Motor neuron (in vitro differentiated cells): ENCODE data around the gene TPD52L3. TPM values are rescaled to one million over a fixed set of nuclear protein-coding genes. Genes with fewer than 3 reads are reported as not detected.
A peak's percentile ranks its signal among the peaks of the same experiment; 100 is the strongest.

Experiments
- ATAC-seq, 8 experiments: fragments of 200-7000 bp; cut with Tn5 transposase; replicated peaks in 6 of 8; 2 replicates each; pipeline ENCODE4 v1.8.0; 2021; ENCODE audit warnings: mild to moderate bottlenecking in 8 of 8, moderate library complexity in 8 of 8
- H3K27ac ChIP-seq, 2 donors: fragments of 250-450 bp; sonication (Bioruptor Pico); 2 replicates each; pipeline ENCODE4 v1.9.0; 2021; ENCODE audit warnings: antibody characterized with exemption in 2 of 2, mild to moderate bottlenecking in 2 of 2, moderate library complexity in 1 of 2
- H3K4me1 ChIP-seq, 2 donors: fragments of 250-450 bp; sonication (Bioruptor Pico); replicated peaks in 1 of 2; 2 replicates each; pipeline ENCODE4 v1.6.1; 2021; ENCODE audit warnings: antibody characterized with exemption in 2 of 2, mild to moderate bottlenecking in 2 of 2, moderate library complexity in 1 of 2
- H3K4me3 ChIP-seq, 5 donors: fragments of 250-450 bp; sonication (Bioruptor Pico); 2 replicates each; pipeline ENCODE4 v1.9.0; 2021; ENCODE audit warnings: antibody characterized with exemption in 5 of 5, mild to moderate bottlenecking in 5 of 5, moderate library complexity in 4 of 5
- WGBS, 10 experiments: fragments of 450-650 bp; shearing (Covaris generic); methylation state at CpG; one replicate each; pipeline ENCODE4 v1.0.0; 2022; 5-methylcytosine and 5-hydroxymethylcytosine counted together
- in situ Hi-C, 9 experiments: fragments of 400-800 bp; cut with MboI; loops; one replicate each; pipeline ENCODE4 v1.15.0; 2021; ENCODE audit warnings: low sequenced_read_pairs in 9 of 9, low pct_unique_long_range_greater_than_20kb in 2 of 9; ENCODE audit not compliant: unreplicated experiment in 9 of 9
- total RNA-seq, 8 experiments: library from RNA; unstranded; fragments of 300-600 nt; gene quantifications; 2 replicates each; pipeline versions ENCODE4 v1.2.3 to v1.2.4, GENCODE V29; 2022

The TPD52L3 gene
- total RNA-seq, 8 experiments from 2014 or later: 0.17 to 0.52 TPM; not detected in 6

DNA sequence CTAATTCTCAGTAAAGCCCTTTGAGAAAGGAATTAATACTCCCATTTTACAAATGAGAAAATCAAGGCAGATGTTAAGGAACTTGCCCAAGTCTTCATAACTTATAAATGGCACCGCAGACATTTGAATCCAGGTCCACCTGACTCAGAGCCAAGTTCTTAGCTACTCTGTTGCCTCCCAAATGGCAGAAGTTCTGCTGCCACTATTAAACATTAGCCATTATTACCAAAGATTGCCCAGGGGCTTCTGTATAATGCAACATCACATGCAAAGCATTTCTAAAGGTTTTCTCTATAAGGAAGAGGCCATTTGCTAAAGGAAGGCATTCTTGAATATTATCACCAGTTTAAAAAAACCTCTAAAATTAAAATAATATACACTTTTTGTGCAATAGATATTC lies 28.3 kb downstream of the TPD52L3 start:
- ATAC-seq: no peak
- H3K27ac ChIP-seq: no peak overlapping the region
- H3K4me3 ChIP-seq: no peak overlapping the region
- WGBS, 10 experiments: 60 to 100% (median 85%) methylated on average over 1 of the region's 1 CpG; no CpG with 5 or more reads in 4 of the 10 experiments
- in situ Hi-C loops: loop anchor here in 3 of 9 experiments (10.0 to 25.0 kb wide), 2 partner anchors 206 to 208 kb away; no protein-coding TSS in a partner anchor
- no peaks in the 10 kb centered on the region for H3K4me1 ChIP-seq

DNA sequence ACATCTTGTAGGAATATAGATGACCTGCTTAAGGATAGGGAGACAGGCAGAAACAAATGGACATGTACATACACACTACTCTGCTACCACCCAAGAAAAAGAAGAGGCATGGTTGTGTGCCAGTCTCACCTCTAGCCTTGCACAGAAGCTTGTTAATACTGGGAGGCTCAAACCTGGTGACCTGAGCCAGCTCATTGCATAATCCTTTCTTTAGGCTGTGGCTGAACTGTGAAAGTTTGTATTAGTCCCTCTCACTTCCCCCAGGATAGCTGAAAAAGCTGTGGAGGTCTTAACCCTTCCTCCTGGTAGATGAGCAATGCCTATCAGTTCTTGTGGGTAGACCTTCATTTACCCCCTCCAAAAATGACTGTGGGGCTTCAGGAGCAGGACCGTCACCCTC lies 28.7 kb downstream of the TPD52L3 start:
- H3K4me1 ChIP-seq: no peaks in the 10 kb centered on the region
- H3K27ac ChIP-seq: no peak overlapping the region
- no peak overlapping the region for H3K4me3 ChIP-seq
- peak in 1 of 8 experiments; percentile 23 for ATAC-seq
- WGBS, 10 experiments: 80 to 100% (median 100%) methylated on average over 1 of the region's 1 CpG; no CpG with 5 or more reads in 5 of the 10 experiments
- in situ Hi-C loops: loop anchor here in 3 of 9 experiments (10.0 to 25.0 kb wide), 2 partner anchors 205 to 208 kb away; no protein-coding TSS in a partner anchor

DNA sequence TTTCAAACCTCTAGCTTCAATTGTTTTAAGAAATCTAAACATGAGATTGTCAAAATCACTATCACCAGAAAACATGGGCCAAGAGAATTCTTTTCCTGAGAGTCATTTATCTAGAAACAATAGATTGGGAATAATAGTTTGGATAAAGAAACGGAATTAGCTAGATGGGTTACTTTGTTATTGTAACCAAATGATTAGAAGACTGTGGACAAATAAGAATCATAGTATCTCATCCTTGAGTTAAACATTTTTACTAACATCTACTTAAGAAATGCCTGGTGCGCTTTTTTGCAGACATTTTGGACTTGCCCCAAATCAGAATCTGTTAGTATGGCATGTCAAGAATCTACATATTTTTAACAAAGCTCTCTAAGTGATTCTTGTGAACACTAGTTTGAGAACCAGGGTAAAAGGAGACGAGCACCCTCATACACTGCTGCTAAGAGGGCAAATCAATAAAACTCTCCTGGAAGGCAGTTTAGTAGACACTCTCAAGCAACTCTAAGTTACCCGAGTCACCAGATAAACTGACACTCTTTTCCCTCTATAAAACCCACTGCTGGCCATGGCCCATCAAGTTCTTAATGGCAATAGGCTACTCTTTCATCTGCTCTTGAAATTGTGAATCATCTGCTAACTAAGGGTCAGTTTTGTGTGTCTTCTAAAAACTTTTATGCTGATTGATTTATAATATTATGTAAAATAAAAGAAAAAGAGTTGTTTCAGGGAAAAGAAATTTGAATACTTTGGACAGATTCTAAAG lies 39.1 kb downstream of the TPD52L3 start:
- in situ Hi-C loops: loop anchor here in 2 of 9 experiments (25.0 kb wide), 1 partner anchor 195 kb away; no protein-coding TSS in a partner anchor
- Histone ChIP-seq H3K4me3 (no peak overlapping the region), H3K27ac (no peak overlapping the region), H3K4me1 (no peaks in the 10 kb centered on the region)
- 38 to 90% (median 57%) methylated on average over 1 to 4 of the region's 4 CpGs; no CpG with 5 or more reads in 1 of the 10 experiments for WGBS, 10 experiments
- ATAC-seq: no peak

DNA sequence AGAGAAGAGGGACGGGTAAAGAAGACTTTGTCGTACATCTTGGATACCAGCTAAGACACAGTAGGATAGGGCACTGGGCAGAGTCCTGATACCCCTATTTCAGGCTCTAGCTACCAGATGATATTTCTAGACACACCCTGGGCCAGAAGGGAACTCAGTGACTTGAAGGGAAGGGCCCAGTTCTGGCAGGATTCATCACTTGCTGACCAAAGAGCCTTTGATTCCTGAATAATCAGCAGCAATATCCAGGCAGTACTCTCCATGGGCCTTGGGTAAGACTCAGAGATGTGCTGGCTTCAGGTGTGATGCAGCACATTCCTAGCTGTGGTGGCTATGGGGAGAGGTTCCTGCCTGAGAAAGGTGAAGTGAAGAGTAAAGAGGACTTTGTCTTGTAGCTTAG lies 40.7 kb downstream of the TPD52L3 start:
- in situ Hi-C loops: loop anchor here in 2 of 9 experiments (25.0 kb wide), 1 partner anchor 193 kb away; no protein-coding TSS in a partner anchor
- no peaks in the 10 kb centered on the region for H3K4me1 ChIP-seq
- peak in 2 of 8 experiments; percentile 80 to 100 for ATAC-seq
- H3K4me3 ChIP-seq: no peak overlapping the region
- no peak overlapping the region for H3K27ac ChIP-seq
- 40 to 90% (median 80%) methylated on average over 1 to 2 of the region's 2 CpGs; no CpG with 5 or more reads in 7 of the 10 experiments for WGBS, 10 experiments

Other genes starting within 250 kb of the TPD52L3 start
- 1 to 10 TPM in 1 of 8 experiments, under 1 TPM in 2, not detected in 5; 0.19 to 2.3 (median 0.64) TPM for gene IL33, start 112.6 kb upstream of the TPD52L3 start, total RNA-seq
- gene UHRF2, start 84.8 kb downstream of the TPD52L3 start, total RNA-seq: 10 to 100 TPM; 23.3 to 65.0 (median 34.4) TPM